GM19025 (cell line): ENCODE data around the gene IGSF6.

Experiments used
- ATAC-seq: cut with Tn5 transposase; IDR thresholded peaks from one replicate; pipeline ENCODE4 v1.9.1; 2021; ENCODE audit warnings: mild to moderate bottlenecking, low read depth, moderate library complexity; ENCODE audit not compliant: unreplicated experiment

Gene IGSF6

DNA sequence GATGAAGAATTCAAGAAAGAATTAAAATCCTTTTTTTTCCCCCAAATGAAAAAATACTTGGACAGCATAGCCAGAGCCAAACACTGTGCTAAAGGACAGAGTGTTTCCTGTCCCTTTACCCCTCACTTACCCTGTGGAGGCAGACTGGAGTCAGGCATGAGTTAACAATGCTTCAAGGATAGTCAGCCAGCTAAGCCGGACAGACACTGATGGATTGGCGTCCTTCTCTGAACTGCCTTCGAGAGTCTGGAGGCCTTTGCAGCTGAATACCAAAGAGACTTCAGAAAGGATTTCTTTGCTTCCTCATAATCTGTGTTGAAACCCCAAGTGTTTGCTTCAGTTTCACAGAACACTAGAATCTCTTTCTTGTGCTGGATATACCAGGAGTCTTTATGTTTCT, 48.5 kb downstream of the IGSF6 start:
- ATAC-seq: no peak

- no peak for ATAC-seq
Measured at GRCh38 chr16:21602785-21603184, 49.6 kb downstream of the IGSF6 start.

- ATAC-seq: peak; percentile 19
Measured at GRCh38 chr16:21600031-21600773, 52.2 kb downstream of the IGSF6 start.

- peak; percentile 91 for ATAC-seq
Measured at GRCh38 chr16:21599122-21600030, 53.0 kb downstream of the IGSF6 start, which contains the start of gene METTL9. TSS of gene METTL9 (plus strand) at chr16:21599577. CDS start at chr16:21599734, 157 bp downstream.

DNA sequence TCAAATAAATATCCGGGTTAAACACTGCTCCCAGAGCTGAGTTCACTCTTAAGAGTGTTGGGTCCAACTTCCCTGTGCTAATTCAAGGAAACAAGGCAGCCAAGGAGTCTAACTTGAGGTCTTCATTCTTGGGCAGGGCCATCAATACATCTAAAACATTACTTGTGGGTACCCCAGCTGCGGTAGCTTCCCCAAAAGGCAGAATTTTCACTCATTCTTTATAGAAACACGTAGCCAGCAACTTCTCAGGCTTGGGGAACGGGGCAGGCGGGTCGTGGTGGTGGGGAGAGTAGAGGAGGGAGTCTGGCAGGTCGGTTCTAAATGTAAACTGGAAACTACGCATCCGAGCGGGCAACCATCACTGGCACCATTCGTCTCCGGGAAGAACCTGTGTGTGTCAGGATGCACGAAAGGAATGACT, 53.7 kb downstream of the IGSF6 start:
- ATAC-seq: no peak

- ATAC-seq: no peak
Measured at GRCh38 chr16:21598206-21598605, 54.2 kb downstream of the IGSF6 start.

DNA sequence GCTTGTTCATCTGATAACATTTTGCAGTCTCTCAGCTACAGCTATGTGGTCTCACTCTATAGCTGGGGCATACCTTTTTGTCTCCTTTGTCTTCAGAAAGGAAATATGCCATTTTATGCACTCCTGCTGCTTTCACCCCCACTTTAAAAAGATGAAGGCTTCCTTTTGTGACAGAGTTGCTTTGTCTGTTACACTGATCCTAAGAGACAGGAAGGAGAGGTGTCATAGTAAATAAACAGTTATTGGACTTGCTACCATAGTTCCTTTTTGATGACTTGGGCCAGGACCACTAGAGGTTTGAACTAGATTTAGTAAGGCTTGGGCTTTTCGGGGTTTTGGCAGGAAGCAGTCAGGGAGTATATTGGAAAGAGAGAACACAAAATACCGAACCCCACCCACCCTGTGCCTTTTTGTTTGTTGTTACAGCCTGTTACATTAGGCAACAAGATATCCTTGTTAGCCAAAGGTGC, 54.8 kb downstream of the IGSF6 start:
- ATAC-seq: no peak

DNA sequence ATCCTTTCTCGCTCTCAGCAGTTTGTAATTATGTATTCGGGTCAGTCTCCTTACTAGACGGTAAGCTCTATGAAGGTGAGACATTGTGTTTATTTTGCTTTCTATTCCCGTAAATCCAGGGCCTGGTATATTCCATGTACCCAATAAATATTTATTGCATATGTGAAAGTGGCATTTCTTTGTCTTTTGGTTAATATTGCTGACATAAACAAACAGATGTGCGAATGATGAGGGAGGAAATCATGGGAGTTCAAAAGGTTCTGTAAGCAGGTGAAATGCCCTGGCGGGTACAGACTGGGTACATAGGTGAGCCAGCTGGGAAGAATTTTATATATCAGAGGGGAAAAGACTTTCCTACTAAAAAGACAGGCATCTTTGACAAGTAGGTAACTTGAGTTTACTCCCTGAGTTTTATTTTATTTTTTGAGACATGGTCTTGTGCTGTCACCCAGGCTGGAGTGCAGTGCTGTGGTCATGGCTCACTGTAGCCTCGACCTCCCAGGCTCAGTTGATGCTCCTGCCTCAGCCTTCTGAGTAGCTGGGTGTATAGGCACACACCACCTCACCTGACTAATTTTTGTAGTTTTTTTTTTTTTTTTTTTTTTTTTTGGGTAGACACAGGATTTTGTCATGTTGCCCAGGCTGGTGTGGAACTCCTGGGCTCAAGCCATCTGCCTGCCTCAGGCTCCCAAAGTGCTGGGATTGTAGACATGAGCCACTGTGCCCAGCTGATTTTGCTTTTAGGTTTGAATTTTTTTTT, 58.7 kb downstream of the IGSF6 start:
- no peak for ATAC-seq

DNA sequence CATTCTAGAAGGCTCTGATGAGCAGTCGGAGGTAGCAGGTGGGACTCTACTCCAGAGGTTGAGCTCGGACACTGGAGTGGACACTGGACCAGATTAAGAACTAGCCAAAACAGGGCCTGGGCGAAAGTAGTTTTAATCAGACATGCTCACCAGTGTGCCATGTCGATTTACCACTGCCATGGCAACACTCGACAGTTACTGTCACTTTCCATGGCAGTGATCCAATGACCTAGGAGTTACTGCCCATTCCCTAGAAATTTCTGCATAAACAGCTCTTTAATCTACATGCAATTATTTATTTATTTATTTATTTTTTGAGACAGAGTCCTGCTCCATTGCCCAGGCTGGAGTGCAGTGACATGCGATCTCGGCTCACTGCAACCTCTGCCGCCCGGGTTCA, 60.2 kb downstream of the IGSF6 start:
- ATAC-seq: no peak

- ATAC-seq: no peak
Measured at GRCh38 chr16:21590796-21591195, 61.6 kb downstream of the IGSF6 start.

DNA sequence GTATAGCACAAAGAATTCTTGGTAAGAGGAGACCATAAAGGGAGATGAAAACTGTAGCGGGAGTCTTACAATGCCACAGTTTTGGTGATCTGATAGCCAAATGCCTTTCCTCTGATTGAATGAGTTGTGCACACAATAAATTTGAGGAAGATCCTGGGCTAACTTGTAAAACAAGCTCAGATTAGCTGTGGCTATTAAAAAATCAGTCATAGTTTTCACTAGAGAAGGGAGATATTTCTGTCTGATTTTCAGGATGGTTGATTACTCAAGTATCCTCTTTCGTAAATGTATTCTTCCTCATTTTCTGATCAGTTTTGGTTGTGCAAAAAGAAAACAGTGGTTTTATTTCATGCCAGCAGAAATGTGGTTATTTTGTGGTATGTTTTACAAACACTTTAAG, 62.1 kb downstream of the IGSF6 start:
- no peak for ATAC-seq

DNA sequence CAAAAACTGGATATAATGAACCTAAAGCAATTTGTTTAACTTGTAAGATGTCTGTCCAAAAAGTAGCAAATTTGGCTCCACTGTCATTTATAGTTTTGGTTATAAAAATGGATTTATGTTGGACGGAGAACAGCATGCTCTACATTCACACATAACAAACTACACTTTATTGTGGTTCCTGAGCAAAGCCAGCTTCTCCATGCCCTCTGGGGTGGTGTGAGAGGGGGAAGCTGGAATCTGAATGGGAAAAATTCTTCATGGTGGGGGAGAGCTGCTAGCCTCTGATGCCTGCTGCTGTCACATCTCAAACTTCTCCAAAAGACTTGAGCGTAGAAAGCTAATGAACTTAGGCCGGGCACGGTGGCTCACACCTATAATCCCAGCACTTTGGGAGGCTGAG, 62.9 kb downstream of the IGSF6 start:
- no peak for ATAC-seq
